HepG2 (cell line): ENCODE measurements around the gene SMAD7. TPM values are rescaled to one million over a fixed set of nuclear protein-coding genes. Genes with fewer than 3 reads are reported as not detected.
A peak's percentile ranks its signal among the peaks of the same experiment; 100 is the strongest.

Experiments
- CENPT ChIP-seq: sonication (generic); formaldehyde crosslinking; IDR thresholded peaks from 2 replicates; pipeline ENCODE4 v1.8.0; 2022; ENCODE audit warnings: low read depth, mild to moderate bottlenecking, moderate library complexity, missing genetic modification reagents
- GLI4 ChIP-seq: sonication (generic); formaldehyde crosslinking; IDR thresholded peaks from 2 replicates; pipeline ENCODE4 v1.5.1; 2020; ENCODE audit warnings: missing genetic modification reagents, mild to moderate bottlenecking, moderate library complexity, borderline replicate concordance
- HCFC1 ChIP-seq: fragments of 150-350 bp; IDR thresholded peaks from 2 replicates; pipeline ENCODE4 v1.6.1; 2014; ENCODE audit warnings: low read depth, low read length
- HIVEP1 ChIP-seq: sonication (generic); formaldehyde crosslinking; IDR thresholded peaks from 2 replicates; pipeline ENCODE4 v1.4.0; 2020; ENCODE audit warnings: mild to moderate bottlenecking, missing genetic modification reagents
- MAFK ChIP-seq, 2 experiments: IDR thresholded peaks in 1 of 2; conservative IDR thresholded peaks in 1 of 2; 2 replicates each; pipeline ENCODE4 v1.6.1; 2011; ENCODE audit warnings: improper control_type of control experiment in 2 of 2, low read length in 2 of 2
- MED8 ChIP-seq: sonication (generic); formaldehyde crosslinking; IDR thresholded peaks from 2 replicates; pipeline ENCODE4 v1.8.1; 2023; ENCODE audit warnings: mild to moderate bottlenecking, missing genetic modification reagents; ENCODE audit not compliant: insufficient replicate concordance
- SP140L ChIP-seq: sonication (generic); formaldehyde crosslinking; IDR thresholded peaks from 2 replicates; pipeline ENCODE4 v1.4.0; 2020; ENCODE audit warnings: missing genetic modification reagents, borderline replicate concordance
- SRSF4 ChIP-seq: fragments of 200-400 bp; formaldehyde crosslinking; IDR thresholded peaks from one replicate; pipeline ENCODE4 v1.6.1; 2018; ENCODE audit warnings: mild to moderate bottlenecking, low read depth, low read length, moderate library complexity; ENCODE audit not compliant: poor library complexity, severe bottlenecking
- YEATS2 ChIP-seq: sonication (generic); formaldehyde crosslinking; IDR thresholded peaks from 2 replicates; pipeline ENCODE4 v1.4.0; 2020; ENCODE audit warnings: missing genetic modification reagents, borderline replicate concordance
- ZBTB3 ChIP-seq: sonication (generic); formaldehyde crosslinking; IDR thresholded peaks from 2 replicates; pipeline ENCODE4 v1.4.0; 2020; ENCODE audit warnings: low read depth, mild to moderate bottlenecking, moderate library complexity, missing genetic modification reagents, borderline replicate concordance
- ZNF484 ChIP-seq: sonication (generic); formaldehyde crosslinking; IDR thresholded peaks from 2 replicates; pipeline ENCODE4 v1.5.1; 2020; ENCODE audit warnings: mild to moderate bottlenecking, low read depth, missing genetic modification reagents, borderline replicate concordance
- ZNF776 ChIP-seq: sonication (generic); formaldehyde crosslinking; IDR thresholded peaks from 2 replicates; pipeline ENCODE4 v1.4.0; 2020; ENCODE audit warnings: mild to moderate bottlenecking, missing genetic modification reagents
- ZNF816 ChIP-seq: sonication (generic); formaldehyde crosslinking; IDR thresholded peaks from 2 replicates; pipeline ENCODE4 v1.8.0; 2022; ENCODE audit warnings: missing genetic modification reagents, mild to moderate bottlenecking, borderline replicate concordance
- polyA plus RNA-seq, 8 experiments: library from polyadenylated mRNA; depleted of rRNA in 3 of 8; stranded (reverse) in 7 of 8; unstranded in 1 of 8; fragments of >200 nt; fragmentation: Illumina TruSeq in 4 of 8; extraction: Trizol in 4 of 8; gene quantifications; 2 replicates each; pipeline versions ENCODE4 v1.2.1 to v1.2.3, GENCODE V29; 2011 to 2016; ENCODE audit warnings: low read depth in 4 of 8, missing spikeins in 1 of 8, mixed read lengths in 1 of 8; ENCODE audit not compliant: insufficient read depth in 1 of 8
- total RNA-seq, 5 experiments: library from RNA; depleted of rRNA; stranded (reverse); fragments of >200 nt; fragmentation: Illumina TruSeq; extraction: Trizol; gene quantifications; 2 replicates each; pipeline ENCODE4 v1.2.3, GENCODE V29; 2016; ENCODE audit warnings: low read depth in 1 of 5
- TF ChIP-seq, protein P1 (sequence below): sonication (generic); formaldehyde crosslinking; IDR thresholded peaks from 2 replicates; pipeline ENCODE4 v1.4.0; 2020; ENCODE audit warnings: mild to moderate bottlenecking, missing genetic modification reagents
- TF ChIP-seq, protein P2 (sequence below): sonication (generic); formaldehyde crosslinking; IDR thresholded peaks from 2 replicates; pipeline ENCODE4 v1.5.0; 2020; ENCODE audit warnings: mild to moderate bottlenecking, missing genetic modification reagents, borderline replicate concordance

Gene SMAD7
- total and polyA plus RNA-seq, 2 of the 13 experiments (the other 11 are each of a cell fraction or from before 2014, with no cell fraction given), result 17.4 to 24.7 TPM

DNA sequence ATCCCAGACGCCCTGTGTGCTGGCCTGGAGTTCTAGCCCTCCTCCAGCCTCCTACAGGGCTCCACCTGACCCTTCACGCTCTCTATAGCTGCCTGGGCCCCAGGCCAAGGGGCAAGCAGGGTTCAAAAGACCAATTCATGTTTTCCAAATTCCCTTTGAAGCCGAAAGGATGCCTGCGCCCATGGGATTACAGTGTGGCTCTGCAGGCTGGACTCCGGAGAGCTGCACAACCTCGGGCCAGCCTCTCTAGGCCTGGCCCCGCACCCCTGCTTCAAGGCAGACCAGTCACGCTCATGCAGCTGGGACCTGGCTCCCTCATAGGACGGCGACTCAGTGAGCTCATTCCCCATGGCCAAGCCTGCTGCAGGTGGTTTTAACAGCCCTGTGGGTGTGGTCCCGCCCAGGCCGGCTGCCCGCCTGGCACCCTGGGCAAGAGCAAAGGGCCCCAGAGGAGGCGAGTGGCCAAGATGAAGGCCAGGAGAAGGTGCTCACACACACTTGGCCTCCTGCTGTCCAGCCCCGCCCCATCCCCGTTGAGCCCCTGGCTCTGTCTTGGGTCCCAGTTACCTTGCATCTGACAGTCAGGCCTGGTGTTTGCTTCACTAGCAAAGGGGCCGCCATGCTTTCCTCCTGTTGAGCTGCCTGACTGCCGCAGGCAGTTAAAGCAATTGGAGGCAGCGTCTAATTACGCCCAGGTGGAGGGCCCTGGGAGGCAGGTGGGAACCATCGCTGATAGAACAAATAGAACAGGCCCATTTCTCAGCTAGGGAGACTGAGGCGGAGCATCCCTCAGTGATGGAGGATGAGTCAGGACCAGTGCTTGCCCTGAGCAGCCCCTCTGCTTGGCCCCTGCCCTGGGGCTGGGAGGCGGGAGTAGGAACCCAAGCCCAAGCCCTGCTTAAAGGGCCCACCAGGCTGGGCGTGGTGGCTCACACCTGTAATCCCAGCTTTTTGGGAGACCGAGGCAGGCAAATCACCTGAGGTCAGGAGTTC is 56.9 kb downstream of the SMAD7 start (continued):
- TF ChIP-seq HCFC1, result no peak
- no peak for TF ChIP-seq MAFK (conservative IDR thresholded peaks at IDR 0.05 in 1 of 2, IDR thresholded peaks at IDR 0.05 in 1 of 2; ENCODE audit: low read length in 2 of 2)
- no peak for TF ChIP-seq YEATS2 (CRISPR knock-in tag)
- TF ChIP-seq CENPT (CRISPR knock-in tag), result no peak
- TF ChIP-seq, protein P1, sequence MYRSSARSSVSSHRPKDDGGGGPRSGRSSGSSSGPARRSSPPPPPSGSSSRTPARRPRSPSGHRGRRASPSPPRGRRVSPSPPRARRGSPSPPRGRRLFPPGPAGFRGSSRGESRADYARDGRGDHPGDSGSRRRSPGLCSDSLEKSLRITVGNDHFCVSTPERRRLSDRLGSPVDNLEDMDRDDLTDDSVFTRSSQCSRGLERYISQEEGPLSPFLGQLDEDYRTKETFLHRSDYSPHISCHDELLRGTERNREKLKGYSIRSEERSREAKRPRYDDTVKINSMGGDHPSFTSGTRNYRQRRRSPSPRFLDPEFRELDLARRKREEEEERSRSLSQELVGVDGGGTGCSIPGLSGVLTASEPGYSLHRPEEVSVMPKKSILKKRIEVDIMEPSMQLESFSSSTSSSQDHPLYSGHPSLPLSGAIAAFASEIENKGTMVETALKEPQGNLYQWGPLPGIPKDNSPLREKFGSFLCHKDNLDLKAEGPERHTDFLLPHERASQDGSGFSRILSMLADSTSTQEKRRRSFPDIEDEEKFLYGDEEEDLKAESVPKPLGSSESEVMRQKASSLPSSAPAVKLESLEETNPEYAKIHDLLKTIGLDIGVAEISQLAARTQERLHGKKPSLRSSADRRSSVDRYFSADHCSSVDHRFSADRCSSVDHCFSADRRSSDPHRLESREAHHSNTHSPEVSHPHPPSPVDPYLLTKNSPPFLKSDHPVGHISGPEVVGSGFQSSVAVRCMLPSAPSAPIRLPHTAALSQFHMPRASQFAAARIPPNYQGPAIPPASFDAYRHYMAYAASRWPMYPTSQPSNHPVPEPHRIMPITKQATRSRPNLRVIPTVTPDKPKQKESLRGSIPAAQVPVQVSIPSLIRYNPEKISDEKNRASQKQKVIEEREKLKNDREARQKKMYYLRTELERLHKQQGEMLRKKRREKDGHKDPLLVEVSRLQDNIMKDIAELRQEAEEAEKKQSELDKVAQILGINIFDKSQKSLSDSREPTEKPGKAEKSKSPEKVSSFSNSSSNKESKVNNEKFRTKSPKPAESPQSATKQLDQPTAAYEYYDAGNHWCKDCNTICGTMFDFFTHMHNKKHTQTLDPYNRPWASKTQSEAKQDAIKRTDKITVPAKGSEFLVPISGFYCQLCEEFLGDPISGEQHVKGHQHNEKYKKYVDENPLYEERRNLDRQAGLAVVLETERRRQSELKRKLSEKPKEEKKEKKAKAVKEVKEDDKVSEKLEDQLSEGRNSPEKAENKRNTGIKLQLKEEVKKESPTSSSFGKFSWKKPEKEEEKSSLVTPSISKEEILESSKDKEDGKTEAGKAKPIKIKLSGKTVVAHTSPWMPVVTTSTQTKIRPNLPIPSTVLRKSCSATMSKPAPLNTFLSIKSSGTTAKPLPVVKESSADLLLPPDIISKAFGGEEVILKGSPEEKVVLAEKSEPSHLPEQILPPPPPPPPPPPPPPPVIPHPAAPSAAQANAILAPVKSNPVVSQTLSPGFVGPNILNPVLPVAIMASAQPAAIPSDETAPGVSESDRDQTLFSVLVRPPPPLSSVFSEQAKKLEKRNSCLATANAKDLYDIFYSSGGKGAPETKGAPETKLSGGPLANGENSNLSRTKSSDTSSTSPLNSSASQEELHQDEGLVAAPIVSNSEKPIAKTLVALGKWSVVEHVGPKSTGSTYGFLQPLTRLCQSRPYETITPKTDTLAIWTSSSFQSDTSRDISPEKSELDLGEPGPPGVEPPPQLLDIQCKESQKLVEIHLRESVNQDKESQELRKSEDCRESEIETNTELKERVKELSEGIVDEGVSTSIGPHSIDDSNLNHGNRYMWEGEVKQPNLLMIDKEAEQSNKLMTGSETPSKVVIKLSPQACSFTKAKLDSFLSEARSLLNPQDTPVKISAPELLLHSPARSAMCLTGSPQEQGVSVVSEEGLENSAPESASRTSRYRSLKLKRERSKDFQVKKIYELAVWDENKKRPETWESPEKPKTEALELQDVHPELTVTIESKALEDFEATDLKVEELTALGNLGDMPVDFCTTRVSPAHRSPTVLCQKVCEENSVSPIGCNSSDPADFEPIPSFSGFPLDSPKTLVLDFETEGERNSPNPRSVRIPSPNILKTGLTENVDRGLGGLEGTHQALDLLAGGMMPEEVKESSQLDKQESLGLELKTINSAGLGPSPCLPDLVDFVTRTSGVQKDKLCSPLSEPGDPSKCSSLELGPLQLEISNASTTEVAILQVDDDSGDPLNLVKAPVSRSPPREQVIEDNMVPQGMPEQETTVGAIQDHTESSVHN (CRISPR knock-in tag), result no peak; the same call in 1 of the 2 replicates
- TF ChIP-seq ZNF484 (CRISPR knock-in tag), result no peak
- TF ChIP-seq ZNF776 (CRISPR knock-in tag), result no peak
- TF ChIP-seq, protein P2, sequence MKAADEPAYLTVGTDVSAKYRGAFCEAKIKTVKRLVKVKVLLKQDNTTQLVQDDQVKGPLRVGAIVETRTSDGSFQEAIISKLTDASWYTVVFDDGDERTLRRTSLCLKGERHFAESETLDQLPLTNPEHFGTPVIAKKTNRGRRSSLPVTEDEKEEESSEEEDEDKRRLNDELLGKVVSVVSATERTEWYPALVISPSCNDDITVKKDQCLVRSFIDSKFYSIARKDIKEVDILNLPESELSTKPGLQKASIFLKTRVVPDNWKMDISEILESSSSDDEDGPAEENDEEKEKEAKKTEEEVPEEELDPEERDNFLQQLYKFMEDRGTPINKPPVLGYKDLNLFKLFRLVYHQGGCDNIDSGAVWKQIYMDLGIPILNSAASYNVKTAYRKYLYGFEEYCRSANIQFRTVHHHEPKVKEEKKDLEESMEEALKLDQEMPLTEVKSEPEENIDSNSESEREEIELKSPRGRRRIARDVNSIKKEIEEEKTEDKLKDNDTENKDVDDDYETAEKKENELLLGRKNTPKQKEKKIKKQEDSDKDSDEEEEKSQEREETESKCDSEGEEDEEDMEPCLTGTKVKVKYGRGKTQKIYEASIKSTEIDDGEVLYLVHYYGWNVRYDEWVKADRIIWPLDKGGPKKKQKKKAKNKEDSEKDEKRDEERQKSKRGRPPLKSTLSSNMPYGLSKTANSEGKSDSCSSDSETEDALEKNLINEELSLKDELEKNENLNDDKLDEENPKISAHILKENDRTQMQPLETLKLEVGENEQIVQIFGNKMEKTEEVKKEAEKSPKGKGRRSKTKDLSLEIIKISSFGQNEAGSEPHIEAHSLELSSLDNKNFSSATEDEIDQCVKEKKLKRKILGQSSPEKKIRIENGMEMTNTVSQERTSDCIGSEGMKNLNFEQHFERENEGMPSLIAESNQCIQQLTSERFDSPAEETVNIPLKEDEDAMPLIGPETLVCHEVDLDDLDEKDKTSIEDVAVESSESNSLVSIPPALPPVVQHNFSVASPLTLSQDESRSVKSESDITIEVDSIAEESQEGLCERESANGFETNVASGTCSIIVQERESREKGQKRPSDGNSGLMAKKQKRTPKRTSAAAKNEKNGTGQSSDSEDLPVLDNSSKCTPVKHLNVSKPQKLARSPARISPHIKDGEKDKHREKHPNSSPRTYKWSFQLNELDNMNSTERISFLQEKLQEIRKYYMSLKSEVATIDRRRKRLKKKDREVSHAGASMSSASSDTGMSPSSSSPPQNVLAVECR, result peak; percentile 30; the same call in 1 of the 2 replicates
- TF ChIP-seq GLI4, result no peak
- peak; percentile 35; the same call in 1 of the 2 replicates for TF ChIP-seq ZBTB3 (CRISPR knock-in tag)
- no peak for TF ChIP-seq ZNF816 (CRISPR knock-in tag)
- no peak for TF ChIP-seq SRSF4
- TF ChIP-seq SP140L (CRISPR knock-in tag), result no peak
- TF ChIP-seq MED8 (CRISPR knock-in tag), result peak; percentile 24
- TF ChIP-seq HIVEP1 (CRISPR knock-in tag), result no peak
